ENCODE measurements around the gene SLC16A9.

SLC16A9 gene

GRCh38 chr10:59635502-59636290 is 74.0 kb downstream of the SLC16A9 start:
- TF ChIP-seq YY1 (IDR thresholded peaks at IDR 0.05; ENCODE audit: low read depth) (no peak), REST (IDR thresholded peaks at IDR 0.05; ENCODE audit: low read depth) (no peak), FOXM1 (IDR thresholded peaks at IDR 0.05; ENCODE audit: borderline replicate concordance, low read depth) (no peak), ZBTB7A (IDR thresholded peaks at IDR 0.05; ENCODE audit: low read depth) (no peak), CEBPB (IDR thresholded peaks at IDR 0.05) (no peak), TAF1 (IDR thresholded peaks at IDR 0.05; ENCODE audit: low read depth) (no peak), MAX (IDR thresholded peaks at IDR 0.05) (no peak), EP300 (IDR thresholded peaks at IDR 0.05; ENCODE audit: borderline replicate concordance) (no peak), EGR1 (IDR thresholded peaks at IDR 0.05) (no peak), USF1 (IDR thresholded peaks at IDR 0.05) (no peak), CREB1 (IDR thresholded peaks at IDR 0.05; ENCODE audit: low read depth) (no peak), TCF12 (IDR thresholded peaks at IDR 0.05; ENCODE audit: low read depth) (no peak), TEAD4 (IDR thresholded peaks at IDR 0.05) (no peak), RAD21 (IDR thresholded peaks at IDR 0.05; ENCODE audit: low read depth) (no peak), NFIC (IDR thresholded peaks at IDR 0.05) (no peak)

- TF ChIP-seq TCF12 (IDR thresholded peaks at IDR 0.05; ENCODE audit: low read depth) = no peak
- no peak for TF ChIP-seq YY1 (IDR thresholded peaks at IDR 0.05; ENCODE audit: low read depth)
- TF ChIP-seq FOXM1 (IDR thresholded peaks at IDR 0.05; ENCODE audit: borderline replicate concordance, low read depth) = no peak
- no peak for TF ChIP-seq EP300 (IDR thresholded peaks at IDR 0.05; ENCODE audit: borderline replicate concordance)
- TF ChIP-seq EGR1 (IDR thresholded peaks at IDR 0.05) = no peak
- no peak for TF ChIP-seq USF1 (IDR thresholded peaks at IDR 0.05)
- TF ChIP-seq TEAD4 (IDR thresholded peaks at IDR 0.05) = no peak
- TF ChIP-seq TAF1 (IDR thresholded peaks at IDR 0.05; ENCODE audit: low read depth) = no peak
- TF ChIP-seq MAX (IDR thresholded peaks at IDR 0.05) = no peak
- no peak for TF ChIP-seq RAD21 (IDR thresholded peaks at IDR 0.05; ENCODE audit: low read depth)
- no peak for TF ChIP-seq CEBPB (IDR thresholded peaks at IDR 0.05)
- no peak for TF ChIP-seq ZBTB7A (IDR thresholded peaks at IDR 0.05; ENCODE audit: low read depth)
- TF ChIP-seq CREB1 (IDR thresholded peaks at IDR 0.05; ENCODE audit: low read depth) = no peak
- TF ChIP-seq NFIC (IDR thresholded peaks at IDR 0.05) = no peak
- TF ChIP-seq REST (IDR thresholded peaks at IDR 0.05; ENCODE audit: low read depth) = no peak
These were observed 75.5 kb downstream of the SLC16A9 start for GRCh38 chr10:59634102-59634501.

- TF ChIP-seq EP300 (IDR thresholded peaks at IDR 0.05; ENCODE audit: borderline replicate concordance) = no peak
- no peak for TF ChIP-seq REST (IDR thresholded peaks at IDR 0.05; ENCODE audit: low read depth)
- TF ChIP-seq RAD21 (IDR thresholded peaks at IDR 0.05; ENCODE audit: low read depth) = no peak
- TF ChIP-seq TEAD4 (IDR thresholded peaks at IDR 0.05) = no peak
- TF ChIP-seq TCF12 (IDR thresholded peaks at IDR 0.05; ENCODE audit: low read depth) = no peak
- no peak for TF ChIP-seq YY1 (IDR thresholded peaks at IDR 0.05; ENCODE audit: low read depth)
- TF ChIP-seq FOXM1 (IDR thresholded peaks at IDR 0.05; ENCODE audit: borderline replicate concordance, low read depth) = no peak
- no peak for TF ChIP-seq EGR1 (IDR thresholded peaks at IDR 0.05)
- TF ChIP-seq TAF1 (IDR thresholded peaks at IDR 0.05; ENCODE audit: low read depth) = no peak
- TF ChIP-seq ZBTB7A (IDR thresholded peaks at IDR 0.05; ENCODE audit: low read depth) = no peak
- no peak for TF ChIP-seq CEBPB (IDR thresholded peaks at IDR 0.05)
- TF ChIP-seq NFIC (IDR thresholded peaks at IDR 0.05) = no peak
- no peak for TF ChIP-seq CREB1 (IDR thresholded peaks at IDR 0.05; ENCODE audit: low read depth)
- TF ChIP-seq USF1 (IDR thresholded peaks at IDR 0.05) = no peak
- TF ChIP-seq MAX (IDR thresholded peaks at IDR 0.05) = no peak
These were observed 76.6 kb downstream of the SLC16A9 start for GRCh38 chr10:59633063-59633462.

All from Ishikawa (cell line).